HG03103 (cell line): ENCODE data around the gene TCF12.
"Not testable (repeated sequence)": the region's sequence is repeated elsewhere in the genome, so short reads cannot be mapped to it uniquely, and the experiment has no call there.

ENCODE experiments used
- ATAC-seq: cut with Tn5 transposase; IDR thresholded peaks from one replicate; pipeline ENCODE4 v1.9.1; 2021; ENCODE audit warnings: low read depth; ENCODE audit not compliant: unreplicated experiment

TCF12 gene

DNA sequence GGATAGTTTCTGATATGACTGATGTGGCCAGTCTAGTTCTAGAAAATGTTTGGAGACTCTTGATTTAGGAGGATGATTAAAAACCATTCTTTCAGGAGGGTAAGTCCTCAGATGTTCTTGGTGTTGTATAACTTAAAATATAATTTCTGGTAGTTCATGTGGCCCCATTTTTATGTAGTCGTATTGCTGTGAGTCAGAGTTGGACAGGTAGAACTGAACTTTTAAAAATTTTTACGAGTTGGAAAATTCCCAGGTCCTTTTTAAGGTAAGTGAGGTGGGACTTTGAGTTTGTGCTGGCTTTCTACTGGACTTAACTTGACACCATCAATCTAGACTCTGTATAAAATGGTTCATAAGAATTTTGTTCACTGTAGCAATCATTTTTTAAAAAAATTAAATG lies 92.3 kb downstream of the TCF12 start:
- no peak for ATAC-seq

DNA sequence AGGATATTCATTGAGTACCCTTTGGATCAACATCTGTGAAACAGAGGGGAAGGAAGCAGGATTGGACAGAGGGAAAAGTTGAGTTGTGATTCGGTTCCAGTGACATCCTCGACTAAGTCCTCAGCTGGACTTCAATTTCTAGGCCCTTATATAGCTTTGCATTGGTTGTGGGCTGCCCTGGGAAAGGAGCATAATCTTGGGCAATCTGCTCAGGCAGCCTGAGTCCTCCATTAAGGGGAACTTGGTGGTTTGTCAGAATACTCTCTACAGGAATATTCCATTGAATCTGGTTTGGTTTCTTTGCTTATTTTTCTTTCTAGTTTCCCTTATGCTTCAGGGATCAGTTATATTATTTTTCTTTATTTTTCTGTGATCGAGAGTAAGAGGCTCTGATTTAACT lies 94.1 kb downstream of the TCF12 start:
- no peak for ATAC-seq

- not testable (repeated sequence) for ATAC-seq
Observed at GRCh38 chr15:57014896-57015295, 96.5 kb downstream of the TCF12 start.

DNA sequence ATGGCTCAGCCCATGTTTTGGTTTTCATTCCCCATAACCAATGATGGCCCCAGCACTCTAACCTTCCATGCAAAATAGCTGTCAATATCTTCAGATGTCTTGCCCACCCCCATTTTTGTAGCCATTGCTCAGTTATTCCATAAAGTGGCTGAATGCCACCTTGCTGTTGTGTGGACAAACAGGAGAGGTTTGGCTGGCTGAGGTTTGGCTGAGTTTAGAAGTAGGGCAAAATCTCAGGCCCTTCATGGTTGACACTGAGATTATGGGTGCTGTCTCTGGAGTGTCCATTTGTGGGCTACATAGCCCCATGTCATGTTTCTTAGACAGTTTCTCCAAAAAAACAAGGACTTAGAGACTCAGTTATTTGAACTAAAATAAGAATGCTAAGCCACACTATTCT lies 96.9 kb downstream of the TCF12 start:
- no peak for ATAC-seq

- no peak for ATAC-seq
Observed at GRCh38 chr15:57015897-57016296, 97.5 kb downstream of the TCF12 start.

DNA sequence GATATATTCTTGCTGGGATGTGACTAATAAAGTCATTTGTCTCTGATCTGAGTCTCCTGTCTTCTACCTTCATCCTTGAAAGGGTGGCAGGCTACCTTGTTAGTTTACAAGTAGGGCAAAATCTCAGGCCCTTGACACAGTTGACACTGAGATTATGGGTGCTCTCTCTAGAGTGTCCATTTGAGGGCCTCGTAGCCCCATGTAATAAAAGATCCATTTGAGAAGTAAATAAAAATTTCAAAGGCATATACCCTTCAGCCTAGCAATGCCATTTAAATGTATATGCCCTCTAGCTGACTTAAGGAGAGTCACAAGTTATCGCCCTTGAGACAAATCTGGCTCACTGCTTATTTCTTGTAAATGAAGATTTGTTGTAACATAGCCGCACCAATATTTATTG lies 98.6 kb downstream of the TCF12 start:
- ATAC-seq: no peak

DNA sequence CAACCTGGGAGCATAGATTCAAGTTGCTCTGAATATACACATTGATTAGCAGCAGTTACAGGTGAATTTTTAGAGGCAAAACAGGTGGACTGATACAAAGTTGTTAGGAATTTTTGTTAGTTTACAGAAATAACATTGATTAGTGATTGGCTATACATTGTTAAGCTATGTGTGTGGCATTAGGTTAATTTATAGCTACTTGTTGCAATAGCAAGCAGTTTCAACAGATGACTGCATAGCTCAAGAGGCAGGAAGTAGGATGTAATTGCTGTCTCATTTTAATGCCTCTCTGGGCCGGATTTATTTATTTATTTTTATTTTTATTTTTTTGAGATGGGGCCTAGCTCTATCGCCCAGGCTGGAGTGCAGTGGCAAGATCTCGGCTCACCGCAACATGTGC lies 99.7 kb downstream of the TCF12 start:
- no peak for ATAC-seq

DNA sequence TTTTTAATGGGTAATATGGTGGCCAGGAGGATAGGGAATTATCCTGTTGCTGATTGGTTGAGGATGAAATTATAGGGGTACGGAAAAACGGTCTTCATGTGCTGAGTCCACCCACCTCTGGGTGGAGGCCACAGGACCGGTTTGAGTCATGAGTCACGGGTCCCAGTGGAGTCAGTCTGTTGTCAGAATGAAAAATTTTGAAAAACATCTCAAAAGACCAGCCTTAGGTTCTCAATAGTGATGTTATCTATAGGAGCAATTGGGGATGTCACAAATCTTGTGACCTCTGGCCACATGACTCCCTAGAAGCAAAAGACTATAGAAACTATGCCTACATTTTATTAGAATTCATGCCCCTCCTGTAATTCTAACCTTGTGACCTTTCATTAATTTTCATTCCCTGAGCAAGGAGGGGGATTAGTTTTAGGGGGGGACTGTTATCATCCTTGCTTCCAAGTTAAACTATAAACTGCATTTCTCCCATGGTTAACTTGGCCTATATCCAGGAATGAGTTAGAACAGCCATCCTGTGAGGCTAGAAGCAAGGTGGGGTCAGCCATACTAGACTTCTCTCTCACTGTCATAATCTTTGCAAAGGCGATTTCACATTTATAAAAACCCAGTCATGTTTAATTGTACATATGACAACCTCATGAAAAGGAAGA lies 101.2 kb downstream of the TCF12 start:
- ATAC-seq: no peak

- ATAC-seq: no peak
Observed at GRCh38 chr15:57025264-57025926, 107.0 kb downstream of the TCF12 start.

- ATAC-seq: no peak
Observed at GRCh38 chr15:57026016-57026592, 107.7 kb downstream of the TCF12 start.

DNA sequence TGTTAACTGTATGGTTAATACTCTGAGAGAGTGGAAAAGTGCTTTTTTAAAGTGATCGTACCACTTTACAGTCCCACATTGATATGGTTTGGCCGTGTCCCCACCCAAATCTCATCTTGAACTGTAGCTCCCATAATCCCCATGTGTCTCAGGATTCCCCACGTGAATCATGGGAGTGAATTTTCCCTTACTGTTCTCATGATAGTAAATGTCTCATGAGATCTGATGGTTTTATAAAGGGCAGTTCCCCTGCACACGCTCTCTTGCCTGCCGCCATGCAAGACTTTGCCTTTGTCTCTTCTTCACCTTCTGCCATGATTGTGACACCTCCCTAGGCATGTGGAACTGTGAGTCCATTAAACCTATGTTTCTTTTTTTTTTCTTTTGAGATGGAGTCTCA lies 109.2 kb downstream of the TCF12 start:
- ATAC-seq: no peak

DNA sequence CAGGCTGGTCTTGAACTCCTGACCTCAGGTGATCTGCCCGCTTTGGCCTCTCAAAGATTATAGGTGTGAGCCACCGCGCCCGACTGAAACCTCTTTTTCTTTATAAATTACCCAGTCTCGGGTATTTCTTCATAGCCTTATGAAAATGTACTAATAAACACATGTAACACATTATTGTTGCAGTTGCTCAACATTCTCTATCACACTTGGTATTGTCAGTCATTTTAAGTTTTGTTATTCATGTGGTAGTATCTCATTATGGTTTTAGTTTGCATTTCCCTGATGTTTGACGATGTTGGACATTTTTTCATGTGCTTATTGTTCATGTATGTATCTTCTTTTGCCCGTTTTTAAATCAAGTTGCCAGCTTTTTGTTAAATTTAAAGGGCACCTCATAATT lies 109.7 kb downstream of the TCF12 start:
- no peak for ATAC-seq

GRCh38 chr15:57030011-57030410 lies 111.6 kb downstream of the TCF12 start:
- ATAC-seq: no peak

GRCh38 chr15:57031082-57031481 lies 112.6 kb downstream of the TCF12 start:
- no peak for ATAC-seq

GRCh38 chr15:57031605-57032004 lies 113.2 kb downstream of the TCF12 start:
- ATAC-seq: no peak

- no peak for ATAC-seq
Observed at GRCh38 chr15:57032338-57032737, 113.9 kb downstream of the TCF12 start.

DNA sequence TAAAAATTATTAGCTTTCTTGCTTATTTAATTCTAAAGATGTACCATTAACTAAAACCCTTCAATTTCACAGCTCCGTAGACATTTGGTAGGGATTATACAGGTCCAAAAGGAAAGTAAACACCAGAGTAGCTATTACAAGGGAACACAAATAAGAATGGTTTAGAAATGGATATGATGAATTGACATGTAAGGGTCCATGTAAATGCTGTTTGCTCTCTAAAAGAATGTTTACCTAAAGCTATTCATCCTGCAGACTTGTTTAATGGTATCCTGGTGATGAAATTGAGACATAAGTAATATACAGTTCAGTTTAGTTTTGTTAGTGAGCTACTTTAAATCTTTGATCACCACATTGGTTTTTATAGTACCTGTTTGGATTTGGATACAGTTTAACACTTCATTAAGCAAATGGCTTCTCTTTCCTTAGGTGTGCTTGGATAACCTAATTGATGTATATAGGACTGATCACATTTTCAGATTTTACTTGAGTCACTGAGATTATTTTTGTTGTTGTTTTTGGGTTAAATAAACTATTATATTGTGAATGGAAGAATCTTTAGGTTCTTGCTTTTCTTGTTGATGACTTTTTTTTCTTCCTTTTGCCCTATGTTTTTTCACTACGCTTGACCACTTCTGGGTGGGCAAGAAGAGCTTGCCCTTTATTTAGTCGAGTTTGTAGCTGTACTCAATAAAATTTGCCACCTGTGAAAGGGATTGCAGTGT lies 115.4 kb downstream of the TCF12 start:
- ATAC-seq: no peak

DNA sequence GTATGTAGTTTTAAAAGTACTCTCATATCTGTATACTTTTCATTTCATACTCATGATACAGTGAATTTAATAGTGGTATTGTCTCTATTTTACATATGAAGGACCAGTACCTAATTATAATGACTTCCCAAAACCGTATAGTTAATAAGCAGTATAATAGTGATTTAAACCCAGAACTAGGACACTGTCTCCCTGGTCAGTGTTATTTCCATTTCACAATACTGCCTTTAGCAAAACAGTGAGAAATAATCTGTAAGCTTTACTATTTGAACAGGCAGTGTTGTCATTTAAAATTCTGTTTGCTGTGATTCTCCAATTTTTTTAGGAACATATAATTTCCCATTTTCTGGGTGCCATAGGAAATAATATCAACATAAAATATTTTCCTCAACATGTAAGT lies 116.2 kb downstream of the TCF12 start:
- no peak for ATAC-seq

DNA sequence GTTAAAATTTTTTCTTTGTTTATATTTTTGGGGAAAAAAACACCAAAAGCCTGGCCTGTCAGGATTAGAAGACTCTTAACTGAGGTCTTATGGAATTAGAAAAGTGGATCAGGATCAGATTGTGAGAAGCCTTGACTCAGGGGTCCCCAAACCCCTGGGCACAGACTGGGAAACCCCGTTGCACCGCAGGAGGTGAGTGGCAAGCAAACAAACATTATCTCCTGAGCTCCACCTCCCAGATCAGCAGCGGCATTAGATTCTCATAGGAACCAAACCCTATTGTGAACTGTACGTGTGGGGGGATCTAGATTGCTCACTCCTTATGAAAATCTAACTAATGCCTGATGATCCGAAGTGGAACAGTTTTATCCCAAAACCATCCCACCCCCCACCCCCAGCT lies 117.2 kb downstream of the TCF12 start:
- ATAC-seq: no peak

- ATAC-seq: no peak
Observed at GRCh38 chr15:57036352-57036751, 117.9 kb downstream of the TCF12 start.

DNA sequence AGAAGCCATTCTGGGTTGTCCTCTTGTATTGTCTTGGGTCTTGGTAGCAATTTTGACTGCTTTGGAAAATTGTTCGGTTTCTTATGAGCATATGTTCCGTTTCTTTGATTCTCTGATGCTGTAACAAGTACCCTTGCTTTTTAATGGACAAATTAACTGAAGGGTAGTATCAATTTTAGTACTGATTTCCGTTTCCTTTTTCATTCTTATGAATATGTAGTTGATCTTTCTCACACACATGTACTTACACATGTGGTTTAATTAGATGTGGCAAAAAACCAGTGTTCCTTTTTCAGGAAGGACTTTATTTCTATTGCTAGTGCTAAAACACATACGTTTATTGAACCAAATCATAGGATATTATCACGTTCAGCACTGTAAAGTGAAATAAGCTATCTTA lies 119.1 kb downstream of the TCF12 start:
- no peak for ATAC-seq

DNA sequence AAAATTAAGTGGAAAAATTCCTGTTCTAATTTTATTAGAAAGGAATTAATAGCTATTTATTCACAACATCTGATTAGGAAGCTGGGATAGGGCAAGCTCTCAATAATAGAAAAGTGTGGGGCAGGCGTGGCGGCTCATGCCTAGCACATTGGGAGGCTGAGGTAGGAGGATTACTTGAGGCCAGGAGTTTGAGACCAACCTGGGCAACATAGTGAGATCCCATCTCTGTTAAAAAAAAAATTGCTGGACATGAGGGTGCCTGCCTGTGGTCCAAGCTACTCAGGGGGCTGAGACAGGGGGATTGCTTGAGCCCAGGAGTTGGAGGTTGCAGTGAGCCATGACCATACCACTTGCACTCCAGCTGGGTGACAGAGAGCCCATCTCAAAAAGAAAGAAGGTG lies 119.6 kb downstream of the TCF12 start:
- ATAC-seq: no peak
